ENCODE results near the gene DISP3. TPM values are rescaled to one million over a fixed set of nuclear protein-coding genes. Genes with fewer than 3 reads are reported as not detected.

Gene DISP3
- total and polyA plus RNA-seq, 4 donors: 0.04 to 0.18 (median 0.07) TPM; not detected in 1

DNA sequence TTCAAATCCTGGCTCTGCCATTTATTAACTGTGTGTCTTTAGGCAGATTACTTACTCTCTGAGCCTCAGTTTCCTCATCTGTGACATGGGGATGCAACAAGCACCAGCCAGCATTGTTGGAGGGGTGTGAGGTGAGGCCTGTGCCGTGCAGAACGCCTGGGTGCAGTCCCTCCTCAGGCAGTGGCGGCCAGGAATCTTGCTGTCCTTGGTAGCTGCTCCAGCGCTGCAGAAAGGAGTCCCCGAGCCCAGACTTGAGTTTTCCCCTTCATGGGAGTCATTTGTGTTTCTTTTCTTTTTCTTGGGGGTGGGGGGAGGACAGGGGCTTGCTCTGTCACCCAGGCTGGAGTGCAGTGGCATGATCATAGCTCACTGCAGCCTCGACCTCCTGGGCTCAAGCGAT is 46.6 kb downstream of the DISP3 start:
- Histone ChIP-seq H3K4me1 (ENCODE audit: control insufficient read depth in 5 of 5, insufficient read depth in 5 of 5, low read length in 5 of 5) (no peaks in the 10 kb centered on the region), H3K36me3 (ENCODE audit: control insufficient read depth in 4 of 4, insufficient read depth in 4 of 4, low read length in 4 of 4) (no peaks in the 10 kb centered on the region), H3K4me3 (no peak overlapping the region), H3K9me3 (ENCODE audit: control insufficient read depth in 4 of 4, insufficient read depth in 3 of 4, low read length in 3 of 4) (no peaks in the 10 kb centered on the region), H3K27me3 (ENCODE audit: control insufficient read depth in 3 of 3, insufficient read depth in 3 of 3, low read length in 2 of 3) (no peaks in the 10 kb centered on the region), H3K27ac (ENCODE audit: low read depth in 1 of 2, low read length in 1 of 2) (no peak overlapping the region), H3K9ac (ENCODE audit: insufficient read depth in 1 of 2, low read length in 2 of 2) (no peak overlapping the region)
- 83 to 86% methylated on average over 7 of the region's 7 CpGs for WGBS, 2 donors
- DNase-seq: no peak
- ATAC-seq (ENCODE audit: insufficient read depth, low FRiP score): no peak
- TF ChIP-seq, protein P1, sequence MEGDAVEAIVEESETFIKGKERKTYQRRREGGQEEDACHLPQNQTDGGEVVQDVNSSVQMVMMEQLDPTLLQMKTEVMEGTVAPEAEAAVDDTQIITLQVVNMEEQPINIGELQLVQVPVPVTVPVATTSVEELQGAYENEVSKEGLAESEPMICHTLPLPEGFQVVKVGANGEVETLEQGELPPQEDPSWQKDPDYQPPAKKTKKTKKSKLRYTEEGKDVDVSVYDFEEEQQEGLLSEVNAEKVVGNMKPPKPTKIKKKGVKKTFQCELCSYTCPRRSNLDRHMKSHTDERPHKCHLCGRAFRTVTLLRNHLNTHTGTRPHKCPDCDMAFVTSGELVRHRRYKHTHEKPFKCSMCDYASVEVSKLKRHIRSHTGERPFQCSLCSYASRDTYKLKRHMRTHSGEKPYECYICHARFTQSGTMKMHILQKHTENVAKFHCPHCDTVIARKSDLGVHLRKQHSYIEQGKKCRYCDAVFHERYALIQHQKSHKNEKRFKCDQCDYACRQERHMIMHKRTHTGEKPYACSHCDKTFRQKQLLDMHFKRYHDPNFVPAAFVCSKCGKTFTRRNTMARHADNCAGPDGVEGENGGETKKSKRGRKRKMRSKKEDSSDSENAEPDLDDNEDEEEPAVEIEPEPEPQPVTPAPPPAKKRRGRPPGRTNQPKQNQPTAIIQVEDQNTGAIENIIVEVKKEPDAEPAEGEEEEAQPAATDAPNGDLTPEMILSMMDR (IDR thresholded peaks at IDR 0.05; ENCODE audit: control extremely low read depth, extremely low read depth): no peak

DNA sequence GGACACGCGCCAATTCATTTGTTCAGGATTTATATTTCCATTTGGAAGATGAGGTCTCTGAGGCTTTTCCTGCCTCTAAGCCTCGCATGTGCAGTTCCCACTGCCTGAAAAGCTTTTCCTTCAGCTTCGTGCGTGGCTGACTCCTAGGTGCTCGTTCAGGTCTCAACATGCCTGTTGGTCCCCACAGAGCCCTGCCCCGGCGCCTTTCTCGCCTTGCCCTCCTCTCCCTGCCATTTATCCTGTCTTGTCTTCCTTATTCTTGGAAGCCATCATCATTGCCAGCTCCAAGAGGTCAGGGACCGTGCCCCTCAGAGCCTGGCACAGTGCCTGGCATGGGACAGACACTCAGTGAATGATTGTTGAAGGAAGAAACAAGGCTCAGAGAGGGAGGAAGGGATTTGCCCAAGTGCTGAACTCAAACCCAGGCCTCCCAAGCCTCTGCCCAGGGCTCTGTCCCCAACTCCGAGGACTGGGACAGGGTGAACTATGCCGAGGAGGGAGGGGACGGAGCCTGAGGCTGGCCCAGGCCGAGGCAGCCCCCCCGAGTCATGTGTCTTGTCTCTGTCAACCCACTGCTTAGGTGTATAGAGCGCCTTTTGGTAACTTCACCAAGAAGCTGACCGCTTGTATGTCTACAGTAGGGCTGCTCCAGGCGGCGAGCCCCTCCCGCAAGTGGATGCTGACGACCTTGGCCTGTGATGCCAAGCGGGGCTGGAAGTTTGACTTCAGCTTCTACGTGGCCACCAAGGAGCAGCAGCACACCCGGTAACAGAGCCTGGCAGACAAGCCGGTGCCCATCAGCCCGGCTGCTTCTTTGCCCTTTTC is 47.3 kb downstream of the DISP3 start:
- H3K9ac ChIP-seq (ENCODE audit: insufficient read depth in 1 of 2, low read length in 2 of 2): no peak overlapping the region
- WGBS, 2 donors: 86 to 90% methylated on average over 26 of the region's 26 CpGs
- H3K27me3 ChIP-seq (ENCODE audit: control insufficient read depth in 3 of 3, insufficient read depth in 3 of 3, low read length in 2 of 3): no peaks in the 10 kb centered on the region
- DNase-seq (no peak), ATAC-seq (ENCODE audit: insufficient read depth, low FRiP score) (no peak)
- H3K9me3 ChIP-seq (ENCODE audit: control insufficient read depth in 4 of 4, insufficient read depth in 3 of 4, low read length in 3 of 4): no peaks in the 10 kb centered on the region
- no peaks in the 10 kb centered on the region for H3K4me1 ChIP-seq (ENCODE audit: control insufficient read depth in 5 of 5, insufficient read depth in 5 of 5, low read length in 5 of 5)
- H3K36me3 ChIP-seq (ENCODE audit: control insufficient read depth in 4 of 4, insufficient read depth in 4 of 4, low read length in 4 of 4): no peaks in the 10 kb centered on the region
- H3K4me3 ChIP-seq: no peak overlapping the region
- TF ChIP-seq, protein P1 (IDR thresholded peaks at IDR 0.05; ENCODE audit: control extremely low read depth, extremely low read depth): no peak
- H3K27ac ChIP-seq (ENCODE audit: low read depth in 1 of 2, low read length in 1 of 2): no peak overlapping the region

DNA sequence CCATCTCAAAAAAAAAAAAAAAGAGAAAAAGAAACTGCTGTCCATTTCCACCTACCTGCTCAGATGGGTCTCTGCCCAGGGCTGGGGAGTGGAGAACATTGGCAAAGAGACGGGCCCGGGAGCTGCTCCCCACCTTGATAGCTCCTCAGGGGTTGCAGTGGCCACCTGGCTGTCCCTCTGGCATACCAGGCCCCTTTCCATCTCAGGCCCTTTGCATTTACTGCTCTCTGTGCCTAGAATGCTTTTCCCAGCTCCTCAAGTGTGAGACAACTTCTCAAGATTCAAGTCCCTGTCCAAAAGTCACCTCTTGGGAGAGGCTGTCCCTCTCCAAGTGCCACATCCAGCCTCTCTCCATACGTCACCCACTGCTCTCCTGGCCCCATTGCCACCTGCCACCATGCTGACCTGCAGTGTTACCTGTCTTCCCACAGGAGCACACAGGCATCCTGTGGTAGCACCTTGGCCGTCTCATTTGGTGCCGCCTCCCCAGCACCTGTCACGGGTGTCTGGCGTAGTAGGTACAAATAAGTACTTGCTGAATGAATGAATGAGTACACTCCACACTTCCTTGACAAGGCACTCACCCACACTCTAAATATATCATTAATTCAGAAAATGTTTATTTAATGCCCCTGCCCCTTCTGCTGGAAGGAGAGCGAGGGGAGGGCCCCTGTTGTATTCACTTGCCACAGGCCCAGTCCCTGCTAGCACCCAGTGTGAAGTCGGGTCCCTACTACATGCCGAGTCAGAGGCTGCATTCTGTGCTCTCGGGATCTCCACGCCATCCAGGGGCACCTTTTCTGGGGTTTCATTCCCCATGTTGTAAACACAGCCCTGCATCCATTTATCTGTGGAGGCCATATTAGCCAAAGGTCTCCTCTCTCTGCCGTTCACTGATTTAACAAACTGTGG is 48.8 kb downstream of the DISP3 start:
- H3K9ac ChIP-seq (ENCODE audit: insufficient read depth in 1 of 2, low read length in 2 of 2): no peak overlapping the region
- H3K9me3 ChIP-seq (ENCODE audit: control insufficient read depth in 4 of 4, insufficient read depth in 3 of 4, low read length in 3 of 4): no peaks in the 10 kb centered on the region
- H3K4me3 ChIP-seq: no peak overlapping the region
- TF ChIP-seq, protein P1 (IDR thresholded peaks at IDR 0.05; ENCODE audit: control extremely low read depth, extremely low read depth): no peak
- 88 to 91% methylated on average over 13 of the region's 13 CpGs for WGBS, 2 donors
- ATAC-seq (ENCODE audit: insufficient read depth, low FRiP score) (no peak), DNase-seq (no peak)
- no peaks in the 10 kb centered on the region for H3K4me1 ChIP-seq (ENCODE audit: control insufficient read depth in 5 of 5, insufficient read depth in 5 of 5, low read length in 5 of 5)
- H3K27ac ChIP-seq (ENCODE audit: low read depth in 1 of 2, low read length in 1 of 2): no peak overlapping the region
- no peaks in the 10 kb centered on the region for H3K27me3 ChIP-seq (ENCODE audit: control insufficient read depth in 3 of 3, insufficient read depth in 3 of 3, low read length in 2 of 3)
- no peaks in the 10 kb centered on the region for H3K36me3 ChIP-seq (ENCODE audit: control insufficient read depth in 4 of 4, insufficient read depth in 4 of 4, low read length in 4 of 4)

Measured in lung (tissue), 12 donors.